ENCODE data around the gene RNF14. TPM values are rescaled to one million over a fixed set of nuclear protein-coding genes. Genes with fewer than 3 reads are reported as not detected.
A peak's percentile ranks its signal among the peaks of the same experiment; 100 is the strongest.

The RNF14 gene
- total and polyA plus RNA-seq, 2 donors (not counting 1 experiment from before 2014, with no cell fraction given) = 10.5 to 26.6 TPM

DNA sequence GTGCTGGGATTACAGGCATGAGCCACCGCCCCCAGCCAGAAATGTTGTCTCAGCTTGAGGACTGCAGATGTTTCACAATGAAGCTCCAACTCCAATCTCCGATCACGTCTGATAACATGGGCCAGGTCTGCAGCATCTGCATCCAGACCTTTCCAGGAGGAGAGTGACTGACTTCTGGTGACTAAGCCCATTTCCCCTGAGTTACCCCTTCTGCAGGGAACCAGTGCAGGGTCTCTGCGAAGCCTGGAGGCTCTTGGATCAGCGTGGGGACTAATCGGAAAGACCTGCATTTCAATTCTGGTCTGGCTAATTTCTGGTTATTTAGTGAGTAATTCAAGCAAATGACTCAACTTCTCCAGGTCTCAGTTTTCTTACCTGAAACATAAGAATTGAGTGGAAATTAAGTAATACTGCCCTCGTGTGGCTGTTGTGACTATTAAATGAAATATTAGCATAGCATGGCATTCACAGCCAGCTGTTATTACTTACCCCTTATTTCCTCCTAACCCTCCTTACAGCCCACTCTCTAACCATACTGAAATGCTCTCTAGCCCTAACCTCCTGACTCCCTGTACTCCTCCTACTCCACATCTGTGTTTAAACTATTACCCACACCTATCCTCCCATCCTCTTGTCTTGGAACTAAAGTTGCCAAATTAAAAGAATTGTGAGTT is 46.1 kb downstream of the RNF14 start:
- Histone ChIP-seq H3K9ac (ENCODE audit: low read length) (no peak overlapping the region), H3K4me2 (replicated peaks; ENCODE audit: low read depth, low read length, poor library complexity, severe bottlenecking) (no peak overlapping the region), H3K4me3 (ENCODE audit: control extremely low read depth in 1 of 5, extremely low read depth in 1 of 5, insufficient read depth in 1 of 5, low read depth in 2 of 5, low read length in 4 of 5) (no peak overlapping the region), H3K9me3 (ENCODE audit: control extremely low read depth in 1 of 3, control insufficient read depth in 2 of 3, insufficient read depth in 1 of 3, low read length in 2 of 3) (peaks cover 0 to 1% (median 0%) of the 10 kb centered on the region in 3 donors), H3K36me3 (replicated peaks in 1 of 2; ENCODE audit: control extremely low read depth in 1 of 2, control insufficient read depth in 1 of 2, extremely low read depth in 1 of 2, insufficient read depth in 2 of 2, low read length in 1 of 2) (no peaks in the 10 kb centered on the region), H3K4me1 (ENCODE audit: control insufficient read depth in 2 of 2, insufficient read depth in 2 of 2, low read length in 2 of 2) (peaks cover 34 to 35% of the 10 kb centered on the region in 2 donors), H4K20me1 (ENCODE audit: control insufficient read depth, insufficient read depth, low read length, poor library complexity, severe bottlenecking) (no peaks in the 10 kb centered on the region), H2AFZ (ENCODE audit: insufficient read depth, low read depth, low read length, poor library complexity, severe bottlenecking) (no peak overlapping the region), H3K27ac (ENCODE audit: low read length in 2 of 2) (no peak overlapping the region), H3K27me3 (replicated peaks in 1 of 4; ENCODE audit: control extremely low read depth in 1 of 4, control insufficient read depth in 3 of 4, insufficient read depth in 4 of 4, low read length in 3 of 4) (peaks cover 0 to under 1% (median 0%) of the 10 kb centered on the region in 4 experiments), H3K79me2 (ENCODE audit: control insufficient read depth, insufficient read depth, low read length) (no peaks in the 10 kb centered on the region)
- TF ChIP-seq, protein P1, sequence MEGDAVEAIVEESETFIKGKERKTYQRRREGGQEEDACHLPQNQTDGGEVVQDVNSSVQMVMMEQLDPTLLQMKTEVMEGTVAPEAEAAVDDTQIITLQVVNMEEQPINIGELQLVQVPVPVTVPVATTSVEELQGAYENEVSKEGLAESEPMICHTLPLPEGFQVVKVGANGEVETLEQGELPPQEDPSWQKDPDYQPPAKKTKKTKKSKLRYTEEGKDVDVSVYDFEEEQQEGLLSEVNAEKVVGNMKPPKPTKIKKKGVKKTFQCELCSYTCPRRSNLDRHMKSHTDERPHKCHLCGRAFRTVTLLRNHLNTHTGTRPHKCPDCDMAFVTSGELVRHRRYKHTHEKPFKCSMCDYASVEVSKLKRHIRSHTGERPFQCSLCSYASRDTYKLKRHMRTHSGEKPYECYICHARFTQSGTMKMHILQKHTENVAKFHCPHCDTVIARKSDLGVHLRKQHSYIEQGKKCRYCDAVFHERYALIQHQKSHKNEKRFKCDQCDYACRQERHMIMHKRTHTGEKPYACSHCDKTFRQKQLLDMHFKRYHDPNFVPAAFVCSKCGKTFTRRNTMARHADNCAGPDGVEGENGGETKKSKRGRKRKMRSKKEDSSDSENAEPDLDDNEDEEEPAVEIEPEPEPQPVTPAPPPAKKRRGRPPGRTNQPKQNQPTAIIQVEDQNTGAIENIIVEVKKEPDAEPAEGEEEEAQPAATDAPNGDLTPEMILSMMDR (IDR thresholded peaks at IDR 0.05) = peak; percentile 77
- no peak for TF ChIP-seq EZH2 (IDR thresholded peaks at IDR 0.05; ENCODE audit: borderline replicate concordance, insufficient read depth, low read depth, low read length, poor library complexity, severe bottlenecking)
- Mint-ChIP-seq H3K4me3 (peak overlapping the region; percentile 26), H3K27me3 (peaks cover 9% of the 10 kb centered on the region), H3K27ac (peak overlapping the region; percentile 42), H3K9me3 (ENCODE audit: insufficient read depth) (peaks cover under 1% of the 10 kb centered on the region), H3K4me1 (peaks cover 50% of the 10 kb centered on the region)
- DNase-seq (peak; percentile 74), ATAC-seq (ENCODE audit: low read depth) (peak; percentile 38)
- ChIA-PET CTCF (interaction anchor here (0.6 to 10.6 kb wide), 26 partner anchors 9 to 641 kb away, joined by 3 to 91 read pairs (median 4); partner anchors contain the start of genes DELE1, HDAC3, RELL2 and RNF14), POLR2A (interaction anchor here (0.6 kb wide), 1 partner anchor 313 kb away, joined by 9 read pairs; no protein-coding TSS in a partner anchor)
- WGBS (ENCODE audit: insufficient coverage) = 67% methylated on average over 4 of the region's 7 CpGs
- intact Hi-C loops (cut with micrococcal nuclease) = loop anchor here (1.0 to 10.0 kb wide), 7 partner anchors 10 to 690 kb away; partner anchors contain the start of genes NDFIP1 and TAF7

Data from B cell (primary cell).